ENCODE results near the gene HINT2. TPM values are rescaled to one million over a fixed set of nuclear protein-coding genes. Genes with fewer than 3 reads are reported as not detected.

HINT2 gene
- total RNA-seq, 2 donors from 2014 or later: 38.6 to 39.7 TPM

DNA sequence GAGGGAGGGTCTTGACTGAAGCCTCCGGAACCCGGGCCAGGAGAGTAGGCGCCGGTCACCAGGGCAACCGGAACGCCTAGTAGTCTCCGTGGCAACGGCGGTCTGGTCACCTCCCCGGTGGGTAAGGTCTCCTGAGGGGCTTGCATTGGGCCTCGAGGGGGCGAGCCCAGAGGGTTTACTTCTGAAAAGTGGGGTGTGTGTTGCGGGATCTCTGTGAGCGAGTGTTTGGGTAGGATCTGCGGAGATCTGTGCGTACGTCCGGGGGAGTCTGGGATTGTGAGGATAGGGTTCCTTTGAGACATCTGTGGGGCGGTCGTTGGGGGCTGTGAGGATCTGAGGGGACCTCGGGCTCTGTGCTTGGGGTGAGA, 13.9 kb upstream of the HINT2 start, which contains the start of gene FAM221B:
Gene FAM221B (minus strand): TSS at position 17 of the 368 bp plus-strand sequence. CDS start 2,571 bp downstream, outside the sequence.
- Histone ChIP-seq H3K36me3 (no peaks in the 10 kb centered on the region), H3K4me1 (replicated peaks) (peaks cover 32% of the 10 kb centered on the region), H3K9me3 (no peaks in the 10 kb centered on the region), H3K27me3 (replicated peaks; ENCODE audit: insufficient read depth) (no peaks in the 10 kb centered on the region), H3K4me3 (peak within 1 kb of the TSS; percentile 73 to 99), H3K27ac (peak within 1 kb of the TSS; percentile 89 to 99)
- WGBS: 1% methylated on average over 21 of the region's 21 CpGs
- intact Hi-C loops (cut with DNase I): loop anchor here (5.0 kb wide), 1 partner anchor 54 kb away; no protein-coding TSS in a partner anchor
- DNase-seq (ENCODE audit: low spot score): no peak
- TF ChIP-seq POLR2AphosphoS5 (IDR thresholded peaks at IDR 0.05) (no peak), POLR2A (IDR thresholded peaks at IDR 0.05) (no peak), CTCF (IDR thresholded peaks at IDR 0.05) (no peak)

DNA sequence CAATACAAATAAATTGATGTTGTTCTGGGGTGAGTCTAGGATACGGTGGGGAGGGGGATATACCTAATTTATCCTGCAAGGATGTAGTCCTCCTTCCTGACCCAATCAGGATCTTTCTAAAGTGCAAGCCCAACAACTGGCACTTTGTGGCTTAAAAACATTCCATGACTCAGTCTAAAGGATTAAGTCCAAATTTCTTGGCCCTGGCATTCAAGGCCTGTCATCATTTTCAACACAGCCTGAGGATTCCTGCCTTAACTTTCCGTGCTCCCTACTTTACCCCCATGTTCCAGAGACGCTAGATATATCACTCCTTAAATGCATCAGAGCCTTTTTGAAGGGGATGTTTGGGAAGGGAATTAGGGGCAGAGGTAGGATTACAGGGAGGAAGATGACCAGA, 12.6 kb upstream of the HINT2 start:
- intact Hi-C loops (cut with DNase I): loop anchor here (2.0 to 5.0 kb wide), 2 partner anchors 37 to 55 kb away; partner anchors contain the start of gene NPR2
- H3K27ac ChIP-seq: no peak overlapping the region
- no peaks in the 10 kb centered on the region for H3K27me3 ChIP-seq (replicated peaks; ENCODE audit: insufficient read depth)
- DNase-seq (ENCODE audit: low spot score): no peak
- H3K4me3 ChIP-seq: no peak overlapping the region
- peaks cover 21% of the 10 kb centered on the region for H3K4me1 ChIP-seq (replicated peaks)
- H3K9me3 ChIP-seq: no peaks in the 10 kb centered on the region
- TF ChIP-seq CTCF (IDR thresholded peaks at IDR 0.05): no peak
- 77% methylated on average over 3 of the region's 3 CpGs for WGBS
- no peaks in the 10 kb centered on the region for H3K36me3 ChIP-seq

DNA sequence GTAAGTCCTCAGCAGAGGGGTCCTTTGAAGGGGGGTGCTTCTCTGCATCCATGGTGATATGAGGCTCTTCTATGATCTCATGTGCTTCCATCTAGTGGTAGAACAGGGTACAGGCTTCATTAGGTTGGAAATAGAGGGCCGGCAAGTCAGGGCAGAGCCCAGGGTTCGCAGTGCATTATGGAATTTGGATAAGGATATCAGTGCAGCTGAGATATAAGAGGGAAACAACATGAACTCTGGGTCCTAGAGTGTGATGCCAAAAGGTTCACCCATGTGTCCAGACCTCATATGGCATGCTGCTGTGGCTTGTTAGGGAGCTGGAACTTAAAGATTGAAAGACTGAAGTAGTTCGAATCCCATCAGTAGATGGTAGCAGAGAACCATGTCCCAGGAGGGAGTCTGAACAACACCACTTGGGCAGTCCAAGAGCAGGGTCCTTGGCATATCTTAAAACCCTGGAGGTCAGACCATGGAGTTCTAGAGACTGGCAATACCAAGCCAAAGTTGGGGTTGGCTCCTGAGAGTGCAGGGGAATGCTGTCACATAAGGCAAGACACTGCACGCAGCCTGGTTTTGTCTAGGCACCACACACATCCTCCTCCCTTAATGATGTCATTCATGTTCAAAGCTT, 11.3 kb upstream of the HINT2 start:
- Histone ChIP-seq H3K4me3 (no peak overlapping the region), H3K36me3 (no peaks in the 10 kb centered on the region), H3K27me3 (replicated peaks; ENCODE audit: insufficient read depth) (no peaks in the 10 kb centered on the region), H3K4me1 (replicated peaks) (peaks cover 9% of the 10 kb centered on the region), H3K9me3 (no peaks in the 10 kb centered on the region), H3K27ac (no peak overlapping the region)
- peak; percentile 49 for DNase-seq (ENCODE audit: low spot score)
- 30% methylated on average over 4 of the region's 4 CpGs for WGBS
- TF ChIP-seq CTCF (IDR thresholded peaks at IDR 0.05) (peak; percentile 45 to 86 (median 84)), POLR2AphosphoS5 (IDR thresholded peaks at IDR 0.05) (peak; percentile 63), POLR2A (IDR thresholded peaks at IDR 0.05) (no peak)
- intact Hi-C loops (cut with DNase I): loop anchor here (2.0 to 5.0 kb wide), 2 partner anchors 35 to 56 kb away; partner anchors contain the start of gene NPR2

- Histone ChIP-seq H3K27ac (no peak overlapping the region), H3K27me3 (replicated peaks; ENCODE audit: insufficient read depth) (no peaks in the 10 kb centered on the region), H3K4me3 (no peak overlapping the region), H3K4me1 (replicated peaks) (no peaks in the 10 kb centered on the region), H3K36me3 (no peaks in the 10 kb centered on the region), H3K9me3 (no peaks in the 10 kb centered on the region)
- intact Hi-C loops (cut with DNase I): no loop called here
- DNase-seq (ENCODE audit: low spot score): no peak
- TF ChIP-seq POLR2AphosphoS5 (IDR thresholded peaks at IDR 0.05): no peak
- no peak for TF ChIP-seq CTCF (IDR thresholded peaks at IDR 0.05)
- TF ChIP-seq POLR2A (IDR thresholded peaks at IDR 0.05): no peak
These were observed 8.1 kb upstream of the HINT2 start for GRCh38 chr9:35822926-35823325.

GRCh38 chr9:35820076-35820475, 5.2 kb upstream of the HINT2 start:
- Histone ChIP-seq H3K4me3 (no peak overlapping the region), H3K27me3 (replicated peaks; ENCODE audit: insufficient read depth) (no peaks in the 10 kb centered on the region), H3K9me3 (no peaks in the 10 kb centered on the region), H3K36me3 (no peaks in the 10 kb centered on the region), H3K27ac (no peak overlapping the region), H3K4me1 (replicated peaks) (no peaks in the 10 kb centered on the region)
- TF ChIP-seq CTCF (IDR thresholded peaks at IDR 0.05) (no peak), POLR2AphosphoS5 (IDR thresholded peaks at IDR 0.05) (no peak), POLR2A (IDR thresholded peaks at IDR 0.05) (no peak)
- intact Hi-C loops (cut with DNase I): no loop called here
- DNase-seq (ENCODE audit: low spot score): no peak

Data from prostate gland (tissue), 2 donors.